ENCODE measurements around the gene CFAP54. TPM values are rescaled to one million over a fixed set of nuclear protein-coding genes. Genes with fewer than 3 reads are reported as not detected.

The CFAP54 gene
- total RNA-seq, 1 donor from 2014 or later = 0.73 TPM

DNA sequence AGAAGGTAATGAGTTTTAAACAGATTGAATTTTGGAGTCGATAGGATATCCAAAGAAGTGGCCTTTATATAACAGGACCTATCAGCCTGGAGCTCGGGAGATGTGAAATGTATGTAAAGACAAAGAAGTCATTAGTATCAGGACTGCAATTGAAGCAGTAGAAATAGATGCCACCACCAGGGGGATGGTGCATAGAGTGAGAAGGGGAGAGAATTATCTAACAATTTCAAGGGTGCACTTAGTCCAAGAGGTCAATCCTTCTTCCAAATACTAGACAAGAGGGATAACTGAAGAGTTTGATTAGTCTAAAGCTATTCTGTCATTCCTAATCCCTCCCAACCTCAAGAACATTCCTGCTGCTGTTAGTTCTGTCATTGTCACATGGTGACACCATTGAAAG is 127.8 kb downstream of the CFAP54 start:
- TF ChIP-seq, protein P1, sequence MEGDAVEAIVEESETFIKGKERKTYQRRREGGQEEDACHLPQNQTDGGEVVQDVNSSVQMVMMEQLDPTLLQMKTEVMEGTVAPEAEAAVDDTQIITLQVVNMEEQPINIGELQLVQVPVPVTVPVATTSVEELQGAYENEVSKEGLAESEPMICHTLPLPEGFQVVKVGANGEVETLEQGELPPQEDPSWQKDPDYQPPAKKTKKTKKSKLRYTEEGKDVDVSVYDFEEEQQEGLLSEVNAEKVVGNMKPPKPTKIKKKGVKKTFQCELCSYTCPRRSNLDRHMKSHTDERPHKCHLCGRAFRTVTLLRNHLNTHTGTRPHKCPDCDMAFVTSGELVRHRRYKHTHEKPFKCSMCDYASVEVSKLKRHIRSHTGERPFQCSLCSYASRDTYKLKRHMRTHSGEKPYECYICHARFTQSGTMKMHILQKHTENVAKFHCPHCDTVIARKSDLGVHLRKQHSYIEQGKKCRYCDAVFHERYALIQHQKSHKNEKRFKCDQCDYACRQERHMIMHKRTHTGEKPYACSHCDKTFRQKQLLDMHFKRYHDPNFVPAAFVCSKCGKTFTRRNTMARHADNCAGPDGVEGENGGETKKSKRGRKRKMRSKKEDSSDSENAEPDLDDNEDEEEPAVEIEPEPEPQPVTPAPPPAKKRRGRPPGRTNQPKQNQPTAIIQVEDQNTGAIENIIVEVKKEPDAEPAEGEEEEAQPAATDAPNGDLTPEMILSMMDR (IDR thresholded peaks at IDR 0.05) = peak; percentile 9
- Mint-ChIP-seq H3K9me3 (ENCODE audit: unreplicated experiment) (no peaks in the 10 kb centered on the region), H3K4me1 (ENCODE audit: unreplicated experiment) (no peaks in the 10 kb centered on the region), H3K36me3 (ENCODE audit: unreplicated experiment) (no peaks in the 10 kb centered on the region), H3K4me3 (ENCODE audit: unreplicated experiment) (no peak overlapping the region), H3K27me3 (ENCODE audit: unreplicated experiment) (peaks cover 6% of the 10 kb centered on the region), H3K27ac (ENCODE audit: unreplicated experiment) (no peak overlapping the region)
- DNase-seq (ENCODE audit: extremely low spot score, unreplicated experiment) = no peak

DNA sequence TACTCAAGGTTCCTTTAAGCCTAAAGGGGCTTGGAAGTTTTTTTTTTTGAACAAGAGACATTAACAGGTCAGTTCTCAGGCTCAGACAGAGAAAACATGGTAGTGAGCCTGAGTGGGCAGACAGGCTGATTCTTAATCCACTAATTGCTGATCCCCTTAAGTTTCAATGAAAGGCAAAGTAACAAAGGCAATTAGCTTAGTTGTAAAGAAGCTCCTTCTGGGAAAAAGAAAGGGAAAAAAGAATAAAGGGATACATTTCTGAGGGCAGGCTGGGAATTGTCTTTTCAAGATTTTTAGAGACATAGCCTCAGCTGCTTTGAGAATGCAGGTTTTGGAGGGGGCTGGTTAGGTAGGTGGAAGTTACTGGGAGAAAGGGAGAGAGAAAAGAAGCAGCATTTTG is 133.8 kb downstream of the CFAP54 start:
- no peaks in the 10 kb centered on the region for H3K4me1 Mint-ChIP-seq (ENCODE audit: unreplicated experiment)
- TF ChIP-seq, protein P1 (IDR thresholded peaks at IDR 0.05) = no peak
- DNase-seq (ENCODE audit: extremely low spot score, unreplicated experiment) = no peak
- peaks cover 21% of the 10 kb centered on the region for H3K27me3 Mint-ChIP-seq (ENCODE audit: unreplicated experiment)
- no peaks in the 10 kb centered on the region for H3K36me3 Mint-ChIP-seq (ENCODE audit: unreplicated experiment)
- H3K4me3 Mint-ChIP-seq (ENCODE audit: unreplicated experiment) = no peak overlapping the region
- no peak overlapping the region for H3K27ac Mint-ChIP-seq (ENCODE audit: unreplicated experiment)
- no peaks in the 10 kb centered on the region for H3K9me3 Mint-ChIP-seq (ENCODE audit: unreplicated experiment)

DNA sequence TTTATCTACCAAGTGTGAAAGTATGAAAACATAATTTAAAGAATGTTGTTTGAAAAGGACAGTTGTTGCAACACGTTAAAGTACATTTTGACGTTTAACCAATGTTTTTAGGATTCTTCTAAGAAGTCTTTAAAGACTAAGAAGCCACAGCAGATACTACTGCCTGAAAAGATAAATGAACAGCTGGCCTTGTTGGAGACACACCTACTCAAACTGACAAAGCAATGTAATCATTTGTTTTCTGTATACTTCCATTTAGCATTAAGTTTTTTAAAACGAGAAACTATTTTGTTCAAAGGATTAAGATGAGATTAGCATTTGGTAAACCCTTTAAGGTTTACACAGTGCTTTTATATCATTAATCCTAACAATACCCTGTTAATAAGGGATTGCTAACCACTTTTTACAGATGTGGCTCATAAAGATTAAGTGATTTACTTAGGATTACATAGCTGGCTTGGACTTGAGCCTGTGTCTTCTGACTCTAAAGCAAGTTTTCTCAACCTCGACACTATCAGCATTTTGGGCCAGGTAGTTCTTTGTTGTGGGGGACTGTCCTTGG is 134.4 kb downstream of the CFAP54 start:
- no peak overlapping the region for H3K27ac Mint-ChIP-seq (ENCODE audit: unreplicated experiment)
- no peak for DNase-seq (ENCODE audit: extremely low spot score, unreplicated experiment)
- no peaks in the 10 kb centered on the region for H3K4me1 Mint-ChIP-seq (ENCODE audit: unreplicated experiment)
- H3K4me3 Mint-ChIP-seq (ENCODE audit: unreplicated experiment) = no peak overlapping the region
- TF ChIP-seq, protein P1 (IDR thresholded peaks at IDR 0.05) = no peak
- peaks cover 18% of the 10 kb centered on the region for H3K27me3 Mint-ChIP-seq (ENCODE audit: unreplicated experiment)
- H3K9me3 Mint-ChIP-seq (ENCODE audit: unreplicated experiment) = no peaks in the 10 kb centered on the region
- H3K36me3 Mint-ChIP-seq (ENCODE audit: unreplicated experiment) = no peaks in the 10 kb centered on the region

DNA sequence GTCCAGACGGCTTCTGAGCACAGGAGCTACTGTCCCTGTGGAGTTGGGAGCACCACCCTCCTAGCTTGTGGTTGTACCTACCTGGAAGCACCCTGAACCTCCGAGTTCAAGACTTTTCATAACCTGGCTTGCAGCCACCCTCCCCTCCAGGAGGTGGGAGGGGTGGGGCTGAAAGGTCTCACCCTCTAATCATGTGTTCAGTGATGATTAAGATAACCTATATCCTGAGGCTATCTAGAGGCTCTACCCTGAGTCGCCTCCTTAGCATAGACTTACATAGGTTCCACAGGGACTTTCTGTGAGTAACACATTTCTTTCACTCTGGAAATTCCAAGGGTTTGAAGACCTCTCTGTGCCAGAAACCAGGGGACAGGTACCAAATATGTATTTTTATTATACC is 146.5 kb downstream of the CFAP54 start:
- peaks cover 2% of the 10 kb centered on the region for H3K27me3 Mint-ChIP-seq (ENCODE audit: unreplicated experiment)
- no peak overlapping the region for H3K4me3 Mint-ChIP-seq (ENCODE audit: unreplicated experiment)
- TF ChIP-seq, protein P1 (IDR thresholded peaks at IDR 0.05) = no peak
- no peak for DNase-seq (ENCODE audit: extremely low spot score, unreplicated experiment)
- H3K27ac Mint-ChIP-seq (ENCODE audit: unreplicated experiment) = no peak overlapping the region
- no peaks in the 10 kb centered on the region for H3K36me3 Mint-ChIP-seq (ENCODE audit: unreplicated experiment)
- no peaks in the 10 kb centered on the region for H3K4me1 Mint-ChIP-seq (ENCODE audit: unreplicated experiment)
- no peaks in the 10 kb centered on the region for H3K9me3 Mint-ChIP-seq (ENCODE audit: unreplicated experiment)

DNA sequence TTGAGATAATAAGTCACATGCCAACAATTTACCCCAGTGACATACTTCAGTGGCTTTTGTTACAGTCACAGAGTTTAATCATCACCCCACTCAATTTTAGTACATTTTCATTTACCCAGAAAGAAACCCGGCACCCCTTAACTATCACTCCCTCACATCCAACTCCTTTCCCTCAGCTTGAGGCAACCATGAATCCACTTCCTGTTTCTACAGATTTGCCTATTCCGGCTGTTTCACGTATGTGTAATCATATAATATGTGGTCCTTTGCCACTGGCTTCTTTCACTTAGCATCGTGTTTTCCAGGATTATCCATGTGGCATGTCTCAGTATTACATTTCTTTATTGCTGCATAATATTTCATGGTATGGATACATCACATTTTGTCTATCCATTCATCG is 147.5 kb downstream of the CFAP54 start:
- no peak overlapping the region for H3K27ac Mint-ChIP-seq (ENCODE audit: unreplicated experiment)
- H3K9me3 Mint-ChIP-seq (ENCODE audit: unreplicated experiment) = no peaks in the 10 kb centered on the region
- peaks cover 2% of the 10 kb centered on the region for H3K27me3 Mint-ChIP-seq (ENCODE audit: unreplicated experiment)
- H3K4me1 Mint-ChIP-seq (ENCODE audit: unreplicated experiment) = no peaks in the 10 kb centered on the region
- H3K36me3 Mint-ChIP-seq (ENCODE audit: unreplicated experiment) = no peaks in the 10 kb centered on the region
- no peak for DNase-seq (ENCODE audit: extremely low spot score, unreplicated experiment)
- H3K4me3 Mint-ChIP-seq (ENCODE audit: unreplicated experiment) = no peak overlapping the region
- TF ChIP-seq, protein P1 (IDR thresholded peaks at IDR 0.05) = no peak
